ENCODE results near the gene CELF2.
A peak's percentile ranks its signal among the peaks of the same experiment; 100 is the strongest.

The CELF2 gene

DNA sequence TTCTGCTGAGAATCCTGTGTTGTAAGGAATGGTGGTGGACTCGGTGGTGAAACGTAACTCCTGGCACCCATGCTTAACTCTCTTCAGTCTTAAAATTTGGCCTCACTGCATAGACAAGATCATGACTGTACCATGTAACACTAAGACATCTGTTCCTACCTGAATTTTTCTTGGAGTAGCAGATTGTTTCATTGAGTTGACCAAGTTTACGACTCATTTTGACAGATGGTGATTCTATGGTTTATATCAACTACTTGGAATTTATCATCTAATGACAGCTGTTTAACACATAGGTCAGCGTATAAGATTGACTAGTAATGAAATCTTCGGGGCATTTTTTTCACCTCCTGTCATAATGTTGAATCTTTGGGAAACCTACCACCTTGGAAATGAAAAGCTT is 184.2 kb downstream of the CELF2 start:
- Histone ChIP-seq H3K79me2 (no peaks in the 10 kb centered on the region), H3K4me2 (ENCODE audit: low read length) (no peak overlapping the region), H3K27me3 (ENCODE audit: control insufficient read depth, insufficient read depth, low read length) (no peaks in the 10 kb centered on the region), H2AFZ (no peak overlapping the region), H3K27ac (no peak overlapping the region), H3K4me1 (no peaks in the 10 kb centered on the region), H3K9ac (no peak overlapping the region), H3K36me3 (ENCODE audit: control insufficient read depth, insufficient read depth, low read length) (no peaks in the 10 kb centered on the region), H3K9me3 (ENCODE audit: control insufficient read depth, low read length) (no peaks in the 10 kb centered on the region), H3K4me3 (ENCODE audit: low read depth, low read length) (no peak overlapping the region)
- TF ChIP-seq CTCF (IDR thresholded peaks at IDR 0.05): no peak

DNA sequence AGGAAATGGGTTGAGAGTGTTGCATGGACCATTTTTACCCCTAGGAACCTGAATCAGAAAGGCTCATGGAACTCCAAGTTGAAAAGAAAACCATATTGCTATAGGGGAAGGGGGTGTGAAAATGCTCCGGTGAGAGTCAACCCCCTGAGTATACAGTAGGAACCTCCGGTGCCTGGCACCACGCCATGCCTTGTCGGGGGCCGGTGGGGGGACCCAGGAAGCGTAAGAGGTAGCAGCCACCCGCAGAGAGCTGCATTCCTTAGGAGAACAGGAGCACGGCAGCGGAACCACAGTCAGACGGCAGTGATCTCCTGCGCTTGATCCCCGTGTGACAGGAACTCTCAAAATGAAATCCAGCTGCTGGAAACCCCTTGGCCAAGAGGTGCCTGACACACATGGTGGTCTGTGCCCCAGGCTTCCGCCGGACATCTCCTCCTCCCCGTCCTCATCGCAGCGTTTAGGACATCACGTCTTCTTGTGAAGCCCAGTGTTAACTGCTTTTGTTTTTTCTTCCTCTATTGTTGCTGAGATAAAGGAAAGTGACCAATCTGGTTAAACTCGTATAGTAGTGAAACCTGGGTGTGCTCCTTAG is 186.8 kb downstream of the CELF2 start:
- Histone ChIP-seq H3K79me2 (no peaks in the 10 kb centered on the region), H3K27me3 (ENCODE audit: control insufficient read depth, insufficient read depth, low read length) (no peaks in the 10 kb centered on the region), H3K4me3 (ENCODE audit: low read depth, low read length) (peak overlapping the region; percentile 34), H3K36me3 (ENCODE audit: control insufficient read depth, insufficient read depth, low read length) (no peaks in the 10 kb centered on the region), H3K27ac (no peak overlapping the region), H3K4me1 (no peaks in the 10 kb centered on the region), H3K4me2 (ENCODE audit: low read length) (peak overlapping the region; percentile 66), H2AFZ (peak overlapping the region; percentile 62), H3K9me3 (ENCODE audit: control insufficient read depth, low read length) (no peaks in the 10 kb centered on the region), H3K9ac (no peak overlapping the region)
- TF ChIP-seq CTCF (IDR thresholded peaks at IDR 0.05): no peak

- no peaks in the 10 kb centered on the region for H3K4me1 ChIP-seq
- H3K9me3 ChIP-seq (ENCODE audit: control insufficient read depth, low read length): no peaks in the 10 kb centered on the region
- no peak overlapping the region for H3K9ac ChIP-seq
- no peaks in the 10 kb centered on the region for H3K27me3 ChIP-seq (ENCODE audit: control insufficient read depth, insufficient read depth, low read length)
- TF ChIP-seq CTCF (IDR thresholded peaks at IDR 0.05): no peak
- H3K36me3 ChIP-seq (ENCODE audit: control insufficient read depth, insufficient read depth, low read length): no peaks in the 10 kb centered on the region
- no peaks in the 10 kb centered on the region for H3K79me2 ChIP-seq
- H3K4me2 ChIP-seq (ENCODE audit: low read length): peak overlapping the region; percentile 66
- no peak overlapping the region for H3K27ac ChIP-seq
- H3K4me3 ChIP-seq (ENCODE audit: low read depth, low read length): no peak overlapping the region
- H2AFZ ChIP-seq: peak overlapping the region; percentile 62
Observed at GRCh38 chr10:11205030-11205772, 187.5 kb downstream of the CELF2 start.

- no peak overlapping the region for H3K9ac ChIP-seq
- no peak for TF ChIP-seq CTCF (IDR thresholded peaks at IDR 0.05)
- no peaks in the 10 kb centered on the region for H3K79me2 ChIP-seq
- no peaks in the 10 kb centered on the region for H3K36me3 ChIP-seq (ENCODE audit: control insufficient read depth, insufficient read depth, low read length)
- H2AFZ ChIP-seq: no peak overlapping the region
- peaks cover under 1% of the 10 kb centered on the region for H3K4me1 ChIP-seq
- no peaks in the 10 kb centered on the region for H3K27me3 ChIP-seq (ENCODE audit: control insufficient read depth, insufficient read depth, low read length)
- no peaks in the 10 kb centered on the region for H3K9me3 ChIP-seq (ENCODE audit: control insufficient read depth, low read length)
- no peak overlapping the region for H3K4me3 ChIP-seq (ENCODE audit: low read depth, low read length)
- no peak overlapping the region for H3K27ac ChIP-seq
- H3K4me2 ChIP-seq (ENCODE audit: low read length): no peak overlapping the region
Observed at GRCh38 chr10:11206676-11207559, 189.2 kb downstream of the CELF2 start.

Data from parathyroid adenoma (tissue), 2 donors.